DND-41 (cell line): ENCODE results near the gene FNDC8.

Experiments used
- EZH2 ChIP-seq: IDR thresholded peaks from 3 replicates; pipeline ENCODE4 v1.6.1; 2012; ENCODE audit warnings: borderline replicate concordance, low read depth, mild to moderate bottlenecking, moderate library complexity, low read length, inconsistent platforms; ENCODE audit not compliant: severe bottlenecking
- TF ChIP-seq, protein P1 (sequence below): IDR thresholded peaks from 2 replicates; pipeline ENCODE4 v1.5.1; 2012; ENCODE audit warnings: borderline replicate concordance, low read length, moderate library complexity, mild to moderate bottlenecking; ENCODE audit not compliant: poor library complexity, severe bottlenecking; ENCODE audit errors: extremely low read depth

DNA sequence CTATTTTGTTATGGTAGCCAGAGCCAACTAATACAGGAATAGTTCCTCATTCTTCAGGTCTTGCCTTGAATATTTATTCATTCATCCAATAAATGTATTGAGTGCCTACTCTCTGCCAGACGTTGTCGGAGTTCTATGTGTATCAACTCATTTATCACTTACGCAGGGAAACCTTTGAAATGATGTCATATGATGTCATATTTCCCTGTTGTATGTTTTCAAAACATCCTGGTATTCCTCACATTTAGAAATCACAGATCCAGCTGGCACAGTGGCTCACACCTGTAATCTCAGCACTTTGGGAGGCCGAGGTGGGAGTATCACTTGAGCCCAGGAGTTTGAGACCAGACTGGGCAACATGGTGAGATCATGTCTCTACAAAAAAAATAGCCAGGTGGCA lies 23.4 kb downstream of the FNDC8 start:
- TF ChIP-seq, protein P1, sequence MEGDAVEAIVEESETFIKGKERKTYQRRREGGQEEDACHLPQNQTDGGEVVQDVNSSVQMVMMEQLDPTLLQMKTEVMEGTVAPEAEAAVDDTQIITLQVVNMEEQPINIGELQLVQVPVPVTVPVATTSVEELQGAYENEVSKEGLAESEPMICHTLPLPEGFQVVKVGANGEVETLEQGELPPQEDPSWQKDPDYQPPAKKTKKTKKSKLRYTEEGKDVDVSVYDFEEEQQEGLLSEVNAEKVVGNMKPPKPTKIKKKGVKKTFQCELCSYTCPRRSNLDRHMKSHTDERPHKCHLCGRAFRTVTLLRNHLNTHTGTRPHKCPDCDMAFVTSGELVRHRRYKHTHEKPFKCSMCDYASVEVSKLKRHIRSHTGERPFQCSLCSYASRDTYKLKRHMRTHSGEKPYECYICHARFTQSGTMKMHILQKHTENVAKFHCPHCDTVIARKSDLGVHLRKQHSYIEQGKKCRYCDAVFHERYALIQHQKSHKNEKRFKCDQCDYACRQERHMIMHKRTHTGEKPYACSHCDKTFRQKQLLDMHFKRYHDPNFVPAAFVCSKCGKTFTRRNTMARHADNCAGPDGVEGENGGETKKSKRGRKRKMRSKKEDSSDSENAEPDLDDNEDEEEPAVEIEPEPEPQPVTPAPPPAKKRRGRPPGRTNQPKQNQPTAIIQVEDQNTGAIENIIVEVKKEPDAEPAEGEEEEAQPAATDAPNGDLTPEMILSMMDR, result no peak
- TF ChIP-seq EZH2, result no peak
